Astrocyte of the hippocampus (primary cell): ENCODE data around the gene COL4A3.

Experiments used
- DNase-seq: peaks from one replicate; pipeline ENCODE4 v3.0.0; 2011; ENCODE audit warnings: low read depth, low spot score

The COL4A3 gene

GRCh38 chr2:227163998-227164762 lies at the start of gene COL4A3, which contains the start of gene COL4A4:
COL4A3 (plus strand) TSS chr2:227164624; CDS start chr2:227164727, 103 bp downstream.
COL4A4 (minus strand) TSS chr2:227164205; CDS start chr2:227147483, 16,722 bp downstream.
- peak; percentile 50 for DNase-seq

GRCh38 chr2:227115761-227116160 lies 48.7 kb upstream of the COL4A3 start:
- no peak for DNase-seq

GRCh38 chr2:227117027-227117426 lies 47.4 kb upstream of the COL4A3 start:
- no peak for DNase-seq

- DNase-seq = no peak
Observed at GRCh38 chr2:227117852-227118251, 46.6 kb upstream of the COL4A3 start.

- no peak for DNase-seq
Observed at GRCh38 chr2:227118353-227118752, 46.1 kb upstream of the COL4A3 start.

- no peak for DNase-seq
Observed at GRCh38 chr2:227123697-227124096, 40.7 kb upstream of the COL4A3 start.

- DNase-seq = no peak
Observed at GRCh38 chr2:227124811-227125210, 39.6 kb upstream of the COL4A3 start.

- no peak for DNase-seq
Observed at GRCh38 chr2:227125506-227125905, 38.9 kb upstream of the COL4A3 start.

GRCh38 chr2:227127201-227127600 lies 37.2 kb upstream of the COL4A3 start:
- no peak for DNase-seq

- no peak for DNase-seq
Observed at GRCh38 chr2:227130636-227131035, 33.8 kb upstream of the COL4A3 start.

GRCh38 chr2:227132986-227133385 lies 31.4 kb upstream of the COL4A3 start:
- DNase-seq = no peak

GRCh38 chr2:227134591-227134990 lies 29.8 kb upstream of the COL4A3 start:
- no peak for DNase-seq

- DNase-seq = no peak
Observed at GRCh38 chr2:227141301-227141700, 23.1 kb upstream of the COL4A3 start.

- DNase-seq = no peak
Observed at GRCh38 chr2:227143895-227144294, 20.5 kb upstream of the COL4A3 start.

- no peak for DNase-seq
Observed at GRCh38 chr2:227146456-227146855, 18.0 kb upstream of the COL4A3 start.

- DNase-seq = peak; percentile 5
Observed at GRCh38 chr2:227147023-227147422, 17.4 kb upstream of the COL4A3 start.

GRCh38 chr2:227148106-227148505 lies 16.3 kb upstream of the COL4A3 start:
- DNase-seq = no peak

GRCh38 chr2:227150222-227150936 lies 14.0 kb upstream of the COL4A3 start:
- no peak for DNase-seq

- no peak for DNase-seq
Observed at GRCh38 chr2:227152093-227152766, 12.2 kb upstream of the COL4A3 start.

GRCh38 chr2:227153307-227153706 lies 11.1 kb upstream of the COL4A3 start:
- no peak for DNase-seq

- no peak for DNase-seq
Observed at GRCh38 chr2:227153758-227154486, 10.5 kb upstream of the COL4A3 start.
